ENCODE measurements around the gene NCBP3.

NCBP3 gene

DNA sequence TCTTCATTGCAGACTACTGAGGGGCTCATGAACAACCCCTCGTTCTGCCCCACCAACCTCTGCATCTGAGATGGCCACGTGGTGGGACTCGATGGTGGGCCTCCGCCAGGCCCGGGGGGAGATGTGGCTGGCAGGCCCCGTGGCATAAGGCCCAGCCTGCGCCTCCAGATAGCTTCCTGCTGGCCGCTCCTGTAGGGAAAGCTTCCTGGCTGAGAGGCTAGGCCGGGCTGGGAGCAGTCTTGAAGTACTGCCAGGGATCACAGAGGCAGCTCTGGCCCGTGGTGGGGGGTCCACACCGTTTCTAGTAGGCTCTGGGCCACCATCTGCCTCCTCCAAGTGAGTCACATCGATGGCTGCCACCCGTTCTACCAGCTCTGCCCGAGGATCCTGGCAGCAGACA lies 39.2 kb upstream of the NCBP3 start:
- DNase-seq: no peak
- Histone ChIP-seq H2BK120ac (ENCODE audit: insufficient read depth, low read length, poor library complexity) (no peak overlapping the region), H3K23ac (ENCODE audit: low read length) (no peak overlapping the region), H3K18ac (ENCODE audit: low read length) (no peak overlapping the region), H4K8ac (ENCODE audit: low read depth, low read length) (no peak overlapping the region), H3K14ac (ENCODE audit: low read length) (no peak overlapping the region), H2AFZ (ENCODE audit: insufficient read depth, low read length, poor library complexity) (no peak overlapping the region), H4K91ac (ENCODE audit: low read depth, low read length) (no peak overlapping the region), H3K27me3 (ENCODE audit: insufficient read depth, low read length) (no peaks in the 10 kb centered on the region), H3K4ac (ENCODE audit: low read depth, low read length) (no peak overlapping the region), H2BK12ac (ENCODE audit: low read length) (no peak overlapping the region), H3K4me1 (ENCODE audit: control insufficient read depth in 1 of 2, insufficient read depth in 2 of 2, low read length in 2 of 2) (no peaks in the 10 kb centered on the region), H3K4me2 (ENCODE audit: low read length) (no peak overlapping the region), H4K12ac (ENCODE audit: low read depth, low read length) (no peak overlapping the region), H3K9me3 (ENCODE audit: insufficient read depth, low read depth, low read length) (peaks cover 5% of the 10 kb centered on the region), H3K4me3 (ENCODE audit: low read depth, low read length) (no peak overlapping the region), H2BK5ac (ENCODE audit: low read depth, low read length, poor library complexity) (no peak overlapping the region), H3K9ac (ENCODE audit: low read length) (no peak overlapping the region), H3K27ac (ENCODE audit: low read depth, low read length) (no peak overlapping the region), H3K36me3 (ENCODE audit: control insufficient read depth in 1 of 2, insufficient read depth in 2 of 2, low read length in 2 of 2) (no peaks in the 10 kb centered on the region), H2AK5ac (ENCODE audit: low read length) (no peak overlapping the region), H3K79me1 (ENCODE audit: low read length) (no peaks in the 10 kb centered on the region), H3K79me2 (ENCODE audit: control insufficient read depth, insufficient read depth, low read length, poor library complexity) (no peaks in the 10 kb centered on the region)
- no CpG with 5 or more reads among the region's 14 CpGs for WGBS (ENCODE audit: extremely low coverage, insufficient coverage, insufficient read length)

DNA sequence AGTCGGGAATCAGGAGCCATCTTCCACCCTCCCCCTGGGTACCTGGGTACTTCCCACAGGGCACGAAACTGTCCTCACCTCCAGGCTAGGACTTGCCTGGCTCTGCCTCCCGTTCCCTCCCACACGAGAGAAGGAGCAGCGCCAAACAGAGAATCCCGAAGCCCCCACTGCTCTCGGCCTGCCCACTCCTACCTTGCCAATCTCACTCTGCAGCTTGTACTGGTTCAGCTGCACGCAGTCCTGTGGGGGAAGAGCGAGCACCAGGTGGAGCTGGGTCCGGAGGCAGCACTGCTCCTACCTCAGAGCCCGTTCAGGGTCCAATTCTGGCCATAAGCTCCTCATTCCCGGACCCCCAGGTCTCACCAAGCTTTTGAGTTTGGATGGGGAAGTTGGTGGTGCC lies 38.1 kb upstream of the NCBP3 start:
- Histone ChIP-seq H4K91ac (ENCODE audit: low read depth, low read length) (no peak overlapping the region), H2BK12ac (ENCODE audit: low read length) (no peak overlapping the region), H2AFZ (ENCODE audit: insufficient read depth, low read length, poor library complexity) (no peak overlapping the region), H2BK5ac (ENCODE audit: low read depth, low read length, poor library complexity) (no peak overlapping the region), H3K9ac (ENCODE audit: low read length) (no peak overlapping the region), H3K9me3 (ENCODE audit: insufficient read depth, low read depth, low read length) (peaks cover 4% of the 10 kb centered on the region), H3K27me3 (ENCODE audit: insufficient read depth, low read length) (no peaks in the 10 kb centered on the region), H3K79me2 (ENCODE audit: control insufficient read depth, insufficient read depth, low read length, poor library complexity) (no peaks in the 10 kb centered on the region), H2AK5ac (ENCODE audit: low read length) (no peak overlapping the region), H2BK120ac (ENCODE audit: insufficient read depth, low read length, poor library complexity) (no peak overlapping the region), H3K27ac (ENCODE audit: low read depth, low read length) (no peak overlapping the region), H3K4me2 (ENCODE audit: low read length) (no peak overlapping the region), H3K23ac (ENCODE audit: low read length) (no peak overlapping the region), H4K12ac (ENCODE audit: low read depth, low read length) (no peak overlapping the region), H3K14ac (ENCODE audit: low read length) (no peak overlapping the region), H4K8ac (ENCODE audit: low read depth, low read length) (no peak overlapping the region), H3K36me3 (ENCODE audit: control insufficient read depth in 1 of 2, insufficient read depth in 2 of 2, low read length in 2 of 2) (no peaks in the 10 kb centered on the region), H3K4ac (ENCODE audit: low read depth, low read length) (no peak overlapping the region), H3K79me1 (ENCODE audit: low read length) (no peaks in the 10 kb centered on the region), H3K18ac (ENCODE audit: low read length) (no peak overlapping the region), H3K4me3 (ENCODE audit: low read depth, low read length) (no peak overlapping the region), H3K4me1 (ENCODE audit: control insufficient read depth in 1 of 2, insufficient read depth in 2 of 2, low read length in 2 of 2) (no peaks in the 10 kb centered on the region)
- no peak for DNase-seq
- WGBS (ENCODE audit: extremely low coverage, insufficient coverage, insufficient read length): no CpG with 5 or more reads among the region's 12 CpGs

DNA sequence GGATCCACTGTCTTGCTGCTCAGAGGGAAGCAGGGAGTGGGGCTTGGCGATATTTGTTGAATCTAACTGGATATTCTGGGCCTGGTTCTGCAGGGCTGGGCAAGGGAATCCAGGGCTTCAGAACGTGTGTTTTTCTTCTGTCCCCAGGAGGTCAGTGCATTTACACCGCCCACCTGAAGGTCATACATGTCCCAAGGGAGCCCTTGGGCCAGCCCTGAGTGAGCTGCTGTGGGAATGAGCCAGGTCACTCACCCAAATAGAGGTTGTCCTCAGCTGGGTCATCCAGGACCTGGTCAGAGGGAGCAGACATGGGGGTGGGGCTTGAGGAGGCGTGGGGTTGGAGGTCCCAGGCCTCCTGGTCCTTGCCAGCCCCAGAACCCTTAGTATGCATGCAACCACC lies 36.2 kb upstream of the NCBP3 start:
- WGBS (ENCODE audit: extremely low coverage, insufficient coverage, insufficient read length): no CpG with 5 or more reads among the region's 4 CpGs
- Histone ChIP-seq H3K18ac (ENCODE audit: low read length) (no peak overlapping the region), H3K4me1 (ENCODE audit: control insufficient read depth in 1 of 2, insufficient read depth in 2 of 2, low read length in 2 of 2) (no peaks in the 10 kb centered on the region), H4K91ac (ENCODE audit: low read depth, low read length) (no peak overlapping the region), H3K36me3 (ENCODE audit: control insufficient read depth in 1 of 2, insufficient read depth in 2 of 2, low read length in 2 of 2) (no peaks in the 10 kb centered on the region), H4K8ac (ENCODE audit: low read depth, low read length) (no peak overlapping the region), H3K79me2 (ENCODE audit: control insufficient read depth, insufficient read depth, low read length, poor library complexity) (no peaks in the 10 kb centered on the region), H3K27me3 (ENCODE audit: insufficient read depth, low read length) (no peaks in the 10 kb centered on the region), H2BK120ac (ENCODE audit: insufficient read depth, low read length, poor library complexity) (no peak overlapping the region), H3K27ac (ENCODE audit: low read depth, low read length) (no peak overlapping the region), H2AFZ (ENCODE audit: insufficient read depth, low read length, poor library complexity) (no peak overlapping the region), H4K12ac (ENCODE audit: low read depth, low read length) (no peak overlapping the region), H3K9me3 (ENCODE audit: insufficient read depth, low read depth, low read length) (no peaks in the 10 kb centered on the region), H2BK5ac (ENCODE audit: low read depth, low read length, poor library complexity) (no peak overlapping the region), H3K14ac (ENCODE audit: low read length) (no peak overlapping the region), H3K4ac (ENCODE audit: low read depth, low read length) (no peak overlapping the region), H3K23ac (ENCODE audit: low read length) (no peak overlapping the region), H3K9ac (ENCODE audit: low read length) (no peak overlapping the region), H3K4me3 (ENCODE audit: low read depth, low read length) (no peak overlapping the region), H3K79me1 (ENCODE audit: low read length) (no peaks in the 10 kb centered on the region), H3K4me2 (ENCODE audit: low read length) (no peak overlapping the region), H2AK5ac (ENCODE audit: low read length) (no peak overlapping the region), H2BK12ac (ENCODE audit: low read length) (no peak overlapping the region)
- no peak for DNase-seq

DNA sequence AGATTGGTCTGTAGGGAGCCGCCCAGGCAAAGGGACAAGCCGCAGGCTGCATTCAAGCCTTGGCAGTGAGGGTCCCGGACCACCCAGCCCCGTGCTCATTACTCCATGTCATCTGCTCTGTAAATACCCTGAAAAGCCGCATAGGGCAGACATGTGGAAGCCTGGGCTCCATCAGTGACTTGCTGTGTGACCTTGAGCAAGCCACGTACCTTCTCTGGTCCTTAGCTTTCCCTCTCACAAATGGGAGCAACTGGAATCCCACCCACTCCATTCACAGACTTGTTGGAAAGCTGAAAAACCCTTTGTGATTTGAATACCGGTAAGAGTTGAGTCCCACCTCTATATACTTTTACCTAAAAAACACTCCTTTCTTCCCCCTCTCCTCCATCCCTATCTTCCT lies 34.9 kb upstream of the NCBP3 start:
- H3K27ac ChIP-seq (ENCODE audit: low read depth, low read length): no peak overlapping the region
- H2BK12ac ChIP-seq (ENCODE audit: low read length): no peak overlapping the region
- H3K79me2 ChIP-seq (ENCODE audit: control insufficient read depth, insufficient read depth, low read length, poor library complexity): no peaks in the 10 kb centered on the region
- H2BK120ac ChIP-seq (ENCODE audit: insufficient read depth, low read length, poor library complexity): no peak overlapping the region
- H3K23ac ChIP-seq (ENCODE audit: low read length): no peak overlapping the region
- no peak overlapping the region for H3K18ac ChIP-seq (ENCODE audit: low read length)
- H2AFZ ChIP-seq (ENCODE audit: insufficient read depth, low read length, poor library complexity): no peak overlapping the region
- no peak overlapping the region for H3K4me3 ChIP-seq (ENCODE audit: low read depth, low read length)
- H3K4me2 ChIP-seq (ENCODE audit: low read length): no peak overlapping the region
- H2BK5ac ChIP-seq (ENCODE audit: low read depth, low read length, poor library complexity): no peak overlapping the region
- no peaks in the 10 kb centered on the region for H3K79me1 ChIP-seq (ENCODE audit: low read length)
- no peaks in the 10 kb centered on the region for H3K4me1 ChIP-seq (ENCODE audit: control insufficient read depth in 1 of 2, insufficient read depth in 2 of 2, low read length in 2 of 2)
- H2AK5ac ChIP-seq (ENCODE audit: low read length): no peak overlapping the region
- no peak overlapping the region for H3K4ac ChIP-seq (ENCODE audit: low read depth, low read length)
- H3K27me3 ChIP-seq (ENCODE audit: insufficient read depth, low read length): no peaks in the 10 kb centered on the region
- no peak overlapping the region for H3K9ac ChIP-seq (ENCODE audit: low read length)
- H4K91ac ChIP-seq (ENCODE audit: low read depth, low read length): no peak overlapping the region
- no peaks in the 10 kb centered on the region for H3K9me3 ChIP-seq (ENCODE audit: insufficient read depth, low read depth, low read length)
- WGBS (ENCODE audit: extremely low coverage, insufficient coverage, insufficient read length): no CpG with 5 or more reads among the region's 7 CpGs
- H4K8ac ChIP-seq (ENCODE audit: low read depth, low read length): no peak overlapping the region
- no peak overlapping the region for H3K14ac ChIP-seq (ENCODE audit: low read length)
- no peak overlapping the region for H4K12ac ChIP-seq (ENCODE audit: low read depth, low read length)
- H3K36me3 ChIP-seq (ENCODE audit: control insufficient read depth in 1 of 2, insufficient read depth in 2 of 2, low read length in 2 of 2): no peaks in the 10 kb centered on the region
- no peak for DNase-seq
